DOHH2 (cell line): ENCODE results near the gene CDNF.

Experiments used
- H3F3A ChIP-seq: fragments of 200-600 bp; sonication (generic), shearing (Covaris generic); 2 replicates; pipeline ENCODE4 v1.6.0; 2016; ENCODE audit warnings: antibody characterized with exemption, mild to moderate bottlenecking; ENCODE audit not compliant: control insufficient read depth, insufficient read depth
- H3K27ac ChIP-seq: fragments of 200-600 bp; sonication (generic); 2 replicates; pipeline ENCODE4 v1.5.1; 2014; ENCODE audit warnings: low read depth, mild to moderate bottlenecking, low read length, moderate library complexity
- H3K27me3 ChIP-seq: fragments of 200-600 bp; sonication (generic); 2 replicates; pipeline ENCODE4 v1.6.1; 2014; ENCODE audit warnings: mild to moderate bottlenecking, low read length, mixed read lengths; ENCODE audit not compliant: control insufficient read depth
- H3K36me3 ChIP-seq: fragments of 200-600 bp; sonication (generic); 2 replicates; pipeline ENCODE4 v1.6.1; 2014; ENCODE audit warnings: mild to moderate bottlenecking, low read length, moderate library complexity, mixed read lengths; ENCODE audit not compliant: control insufficient read depth
- H3K4me1 ChIP-seq: fragments of 200-600 bp; sonication (generic); 2 replicates; pipeline ENCODE4 v1.6.1; 2014; ENCODE audit warnings: mild to moderate bottlenecking, low read length, mixed read lengths; ENCODE audit not compliant: control insufficient read depth
- H3K4me2 ChIP-seq: fragments of 200-600 bp; sonication (generic); 2 replicates; pipeline ENCODE4 v1.6.0; 2014; ENCODE audit warnings: mild to moderate bottlenecking, low read length, moderate library complexity
- H3K4me3 ChIP-seq: fragments of 200-600 bp; sonication (generic); 2 replicates; pipeline ENCODE4 v1.5.1; 2014; ENCODE audit warnings: mild to moderate bottlenecking, low read length, mixed read lengths
- H3K79me2 ChIP-seq: fragments of 200-600 bp; sonication (generic); 2 replicates; pipeline ENCODE4 v1.6.1; 2014; ENCODE audit warnings: mild to moderate bottlenecking, low read length, mixed read lengths; ENCODE audit not compliant: control insufficient read depth
- H3K9me2 ChIP-seq: fragments of 200-600 bp; sonication (generic); replicated peaks from 2 replicates; pipeline ENCODE4 v1.6.1; 2014; ENCODE audit warnings: mild to moderate bottlenecking, low read length, mixed read lengths; ENCODE audit not compliant: control insufficient read depth
- H3K9me3 ChIP-seq: fragments of 200-600 bp; sonication (generic); 2 replicates; pipeline ENCODE4 v1.6.1; 2014; ENCODE audit warnings: antibody characterized with exemption, low read length, mixed read lengths; ENCODE audit not compliant: control insufficient read depth, insufficient read depth
- H4K20me1 ChIP-seq: fragments of 200-600 bp; sonication (generic); 2 replicates; pipeline ENCODE4 v1.6.0; 2014; ENCODE audit warnings: low read depth, mild to moderate bottlenecking, antibody characterized with exemption, low read length, moderate library complexity; ENCODE audit not compliant: control insufficient read depth, insufficient read depth
- CTCF ChIP-seq: fragments of 200-600 bp; sonication (generic); IDR thresholded peaks from one replicate; pipeline ENCODE4 v1.5.1; 2014; ENCODE audit warnings: antibody characterized with exemption, mild to moderate bottlenecking, low read depth, low read length; ENCODE audit not compliant: poor library complexity, severe bottlenecking
- EZH2phosphoT487 ChIP-seq: fragments of 200-600 bp; sonication (generic); IDR thresholded peaks from 2 replicates; pipeline ENCODE4 v1.6.1; 2017; ENCODE audit warnings: borderline replicate concordance, mild to moderate bottlenecking, antibody characterized with exemption, low read length, moderate library complexity, mixed read lengths

Gene CDNF

DNA sequence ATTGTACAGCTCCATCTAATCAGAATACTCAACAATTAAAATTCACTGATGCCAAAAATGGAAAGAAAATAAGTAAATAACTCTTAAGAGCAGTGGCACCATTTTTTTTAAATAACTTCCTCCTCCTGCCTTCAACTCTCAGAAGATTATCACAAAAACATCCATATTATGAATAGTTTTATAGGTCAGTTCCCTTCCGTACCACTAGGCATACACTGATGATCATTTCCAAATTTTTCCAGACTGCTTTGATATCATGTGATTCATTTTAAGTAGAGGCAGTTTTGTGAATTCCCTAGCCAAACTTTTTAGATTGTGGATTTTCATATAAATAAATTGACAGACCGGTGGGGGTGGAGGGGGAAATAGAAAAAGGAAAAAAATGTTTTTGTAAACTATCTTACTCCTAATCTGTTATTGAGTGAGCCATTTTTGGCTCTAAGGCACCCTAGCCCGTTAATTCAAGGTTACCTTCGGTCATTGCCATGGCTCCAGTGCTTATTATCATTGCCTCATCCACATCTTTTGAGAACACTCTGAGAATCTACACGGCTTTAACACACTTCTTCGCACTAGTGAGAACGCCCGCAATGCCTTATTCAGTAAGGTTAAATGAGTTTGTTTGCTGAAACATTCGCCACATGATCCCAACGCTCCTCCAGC, 64.2 kb downstream of the CDNF start:
- no peak overlapping the region for H3K4me3 ChIP-seq
- TF ChIP-seq EZH2phosphoT487 (no peak), CTCF (no peak)
- H3K27ac ChIP-seq, result no peak overlapping the region
- H3K4me2 ChIP-seq, result no peak overlapping the region
- no peaks in the 10 kb centered on the region for H3K4me1 ChIP-seq
- no peaks in the 10 kb centered on the region for H3K79me2 ChIP-seq
- H3K36me3 ChIP-seq, result no peaks in the 10 kb centered on the region
- no peaks in the 10 kb centered on the region for H3K9me2 ChIP-seq
- no peaks in the 10 kb centered on the region for H3K9me3 ChIP-seq
- H3K27me3 ChIP-seq, result no peaks in the 10 kb centered on the region
- H4K20me1 ChIP-seq, result no peaks in the 10 kb centered on the region
- H3F3A ChIP-seq, result no peaks in the 10 kb centered on the region

- Histone ChIP-seq H3K27ac (no peak overlapping the region), H3K4me1 (peaks cover 5% of the 10 kb centered on the region), H3K79me2 (no peaks in the 10 kb centered on the region), H3K27me3 (no peaks in the 10 kb centered on the region), H3K9me2 (no peaks in the 10 kb centered on the region), H3K9me3 (no peaks in the 10 kb centered on the region), H4K20me1 (no peaks in the 10 kb centered on the region), H3K4me3 (no peak overlapping the region), H3K36me3 (no peaks in the 10 kb centered on the region), H3F3A (no peaks in the 10 kb centered on the region), H3K4me2 (no peak overlapping the region)
- no peak for TF ChIP-seq CTCF
- TF ChIP-seq EZH2phosphoT487, result no peak
Observed at GRCh38 chr10:14772399-14772798, 65.4 kb downstream of the CDNF start.

- Histone ChIP-seq H3K79me2 (no peaks in the 10 kb centered on the region), H4K20me1 (no peaks in the 10 kb centered on the region), H3K9me2 (no peaks in the 10 kb centered on the region), H3K27me3 (no peaks in the 10 kb centered on the region), H3F3A (no peaks in the 10 kb centered on the region), H3K9me3 (no peaks in the 10 kb centered on the region), H3K27ac (no peak overlapping the region), H3K4me2 (no peak overlapping the region), H3K36me3 (no peaks in the 10 kb centered on the region), H3K4me3 (no peak overlapping the region), H3K4me1 (peaks cover 11% of the 10 kb centered on the region)
- TF ChIP-seq CTCF (no peak), EZH2phosphoT487 (no peak)
Observed at GRCh38 chr10:14770927-14771326, 66.9 kb downstream of the CDNF start.
